AG09319 (cell line): ENCODE results near the gene ALPK3.

Experiments
- DNase-seq: peaks from one replicate; pipeline ENCODE4 v3.0.0-alpha.2; 2010; ENCODE audit warnings: low read depth; ENCODE audit errors: extremely low read depth
- CTCF ChIP-seq: IDR thresholded peaks from 2 replicates; pipeline ENCODE4 v1.5.1; 2011; ENCODE audit warnings: low read depth, mild to moderate bottlenecking, inconsistent platforms, low read length, moderate library complexity

ALPK3 gene

DNA sequence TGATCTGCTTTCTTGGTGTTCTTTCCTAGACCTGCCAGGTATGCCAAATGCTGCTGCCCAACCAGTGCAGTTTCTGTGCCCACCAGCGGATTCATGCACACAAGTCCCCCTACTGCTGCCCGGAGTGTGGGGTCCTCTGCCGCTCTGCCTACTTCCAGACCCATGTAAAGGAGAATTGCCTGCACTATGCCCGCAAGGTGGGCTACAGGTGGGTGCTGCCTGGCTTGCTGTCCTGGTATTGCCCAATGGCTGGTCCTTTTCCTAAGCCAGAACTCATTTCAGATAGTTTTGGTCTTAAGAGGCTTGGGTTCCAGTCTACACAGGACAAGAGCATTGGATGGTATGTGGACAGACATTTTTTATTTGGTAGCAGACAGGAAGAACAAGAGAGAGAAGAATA is 26.5 kb upstream of the ALPK3 start:
- TF ChIP-seq CTCF = no peak
- no peak for DNase-seq

- no peak for TF ChIP-seq CTCF
- no peak for DNase-seq
These were observed 25.4 kb upstream of the ALPK3 start for GRCh38 chr15:84791763-84792162.

DNA sequence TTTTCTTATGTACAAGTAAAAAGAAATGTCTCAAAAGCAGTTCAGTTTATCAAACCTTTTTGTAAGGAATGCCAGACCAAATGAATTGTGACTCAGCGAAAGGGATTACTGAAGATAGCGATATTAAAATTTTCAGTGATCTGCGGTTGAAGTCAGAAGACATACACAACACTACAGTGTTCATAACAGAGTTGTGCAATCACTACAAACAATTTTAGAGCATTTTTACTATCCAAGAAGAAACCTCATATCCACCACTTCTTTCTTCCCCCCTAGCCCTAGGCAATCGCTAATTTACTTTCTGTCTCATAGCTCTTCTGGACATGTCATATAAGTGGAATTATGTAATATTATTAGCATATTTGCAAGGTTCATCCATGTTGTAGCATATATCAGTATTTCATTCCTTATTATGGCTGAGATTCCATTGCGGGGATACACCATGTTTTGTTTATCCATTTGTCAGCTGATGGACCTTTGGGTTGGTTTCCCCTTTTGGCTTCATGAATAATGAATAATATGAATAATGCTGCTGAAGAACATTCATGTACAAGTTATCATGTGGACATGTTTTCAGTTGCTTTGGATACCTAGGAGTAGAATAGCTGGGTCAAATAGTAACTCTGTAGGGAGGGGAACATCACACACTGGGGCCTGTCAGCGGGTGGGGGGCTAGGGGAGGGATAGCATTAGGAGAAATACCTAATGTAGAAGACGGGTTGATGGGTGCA is 23.6 kb upstream of the ALPK3 start:
- DNase-seq = no peak
- no peak for TF ChIP-seq CTCF

GRCh38 chr15:84794162-84794547 is 23.0 kb upstream of the ALPK3 start:
- DNase-seq = no peak
- TF ChIP-seq CTCF = no peak

- DNase-seq = no peak
- no peak for TF ChIP-seq CTCF
These were observed 22.0 kb upstream of the ALPK3 start for GRCh38 chr15:84795186-84795585.

DNA sequence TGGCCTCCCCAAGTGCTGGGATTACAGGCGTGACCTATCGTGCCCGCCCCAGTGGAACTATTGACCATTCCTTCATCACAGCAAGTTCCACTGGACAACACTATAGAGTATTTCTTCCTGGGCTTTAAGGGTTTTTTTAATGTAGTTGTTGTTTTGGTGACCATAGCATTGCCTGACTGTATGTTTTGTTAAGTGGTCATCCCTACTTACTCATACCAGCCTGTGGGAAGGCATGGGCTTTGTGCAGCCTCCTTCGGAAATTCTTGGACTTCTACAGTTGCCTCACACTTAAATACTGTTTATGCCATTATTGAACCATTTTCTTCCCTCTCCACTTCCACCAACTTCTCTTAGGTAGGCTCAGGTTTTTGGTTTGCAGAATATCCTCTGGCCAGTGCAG is 19.9 kb upstream of the ALPK3 start:
- DNase-seq = no peak
- no peak for TF ChIP-seq CTCF

GRCh38 chr15:84797801-84798200 is 19.4 kb upstream of the ALPK3 start:
- TF ChIP-seq CTCF = no peak
- DNase-seq = no peak
